Transverse colon (tissue), 4 donors: Measurements from ENCODE around the gene IMMP2L. TPM values are rescaled to one million over a fixed set of nuclear protein-coding genes. Genes with fewer than 3 reads are reported as not detected.

Source experiments
- DNase-seq: peaks from one replicate; pipeline ENCODE4 v3.0.0-alpha.2; 2019
- H3K27ac ChIP-seq, 4 donors: fragments of 200-600 bp; sonication (generic); 2 replicates each; pipeline ENCODE4 v1.5.1; 2016 to 2018; ENCODE audit warnings: inconsistent platforms in 4 of 4
- H3K27me3 ChIP-seq: fragments of 200-600 bp; sonication (generic); 2 replicates; pipeline ENCODE4 v1.5.1; 2017; ENCODE audit warnings: inconsistent platforms
- H3K36me3 ChIP-seq, 4 donors: fragments of 200-600 bp; sonication (generic); 2 replicates each; pipeline ENCODE4 v1.5.1; 2017 to 2019; ENCODE audit warnings: inconsistent platforms in 4 of 4
- H3K4me1 ChIP-seq, 4 donors: fragments of 200-600 bp; sonication (generic); 2 replicates each; pipeline ENCODE4 v1.5.1; 2017 to 2020; ENCODE audit warnings: inconsistent platforms in 4 of 4
- H3K4me3 ChIP-seq, 4 donors: fragments of 200-600 bp; sonication (generic); 1 replicate in 1 of 4; 2 replicates in 3 of 4; pipeline versions ENCODE4 v1.5.1 to v1.6.1; 2017 to 2019; ENCODE audit warnings: inconsistent platforms in 4 of 4
- H3K9me3 ChIP-seq, 2 donors: fragments of 200-600 bp; sonication (generic); 2 replicates each; pipeline ENCODE4 v1.5.1; 2017 to 2019; ENCODE audit warnings: inconsistent platforms in 2 of 2
- EP300 ChIP-seq: sonication (generic); formaldehyde crosslinking; IDR thresholded peaks from one replicate; pipeline ENCODE4 v1.6.1; 2017; ENCODE audit warnings: antibody characterized with exemption, low read depth
- POLR2A ChIP-seq: fragments of 450-650 bp; IDR thresholded peaks from one replicate; pipeline ENCODE4 v1.6.1; 2016; ENCODE audit warnings: antibody characterized with exemption, mild to moderate bottlenecking, moderate library complexity
- POLR2AphosphoS5 ChIP-seq, 3 donors: sonication (generic); formaldehyde crosslinking; IDR thresholded peaks; one replicate each; pipeline ENCODE4 v1.6.1; 2016; ENCODE audit warnings: antibody characterized with exemption in 3 of 3
- WGBS, 2 donors: methylation state at CpG; one replicate each; pipeline ENCODE4 v1.1.5; 2018; ENCODE audit warnings: low coverage in 1 of 2; 5-methylcytosine and 5-hydroxymethylcytosine counted together
- in situ Hi-C, 4 donors: fragments of 200-750 bp; cut with MboI; loops; one replicate each; pipeline versions ENCODE4 v1.15.0 to v1.15.1; 2017; ENCODE audit warnings: low sequenced_read_pairs in 3 of 4, low pct_ligation_motif_present in 1 of 4, low pct_unique_long_range_greater_than_20kb in 1 of 4
- intact Hi-C: fragments of 100-400 bp; cut with DNase I; formaldehyde crosslinking; loops from one replicate; pipeline ENCODE4 v1.15.1; 2023; ENCODE audit warnings: low total_unique reads
- total RNA-seq, 4 donors: library from RNA; depleted of rRNA; stranded (reverse); fragments of >200 nt; gene quantifications; one replicate each; pipeline ENCODE4 v1.1.0, GENCODE V29; 2016
- TF ChIP-seq, protein P1 (sequence below), 5 experiments: fragments of 200-600 bp in 3 of 5; fragments of 450-650 bp in 2 of 5; sonication (generic) in 3 of 5; IDR thresholded peaks; 1 replicate in 2 of 5; 2 replicates in 3 of 5; pipeline ENCODE4 v1.5.1; 2016 to 2017; ENCODE audit warnings: antibody characterized with exemption in 5 of 5, inconsistent platforms in 3 of 5, mild to moderate bottlenecking in 2 of 5, moderate library complexity in 1 of 5

IMMP2L gene
- total RNA-seq, 4 donors from 2014 or later: 8.6 to 69.6 (median 10.9) TPM

DNA sequence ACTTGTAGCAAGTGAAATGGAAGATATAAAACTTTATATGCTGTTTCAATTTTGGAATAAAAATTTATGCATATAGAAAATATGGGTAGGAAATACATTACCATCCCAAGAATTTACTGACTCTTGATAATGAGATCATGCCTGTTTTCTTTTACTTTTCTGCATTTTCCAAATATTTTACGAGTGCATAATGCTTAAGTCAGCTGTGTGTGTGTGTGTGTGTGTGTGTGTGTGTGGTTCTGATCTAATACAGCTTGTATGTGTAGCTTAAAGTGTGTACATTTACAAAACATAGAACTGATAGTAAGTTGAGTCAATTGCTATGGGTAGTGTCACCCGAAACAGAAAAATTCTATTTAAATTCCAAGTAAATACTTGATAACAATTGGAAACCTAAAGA, 787.2 kb downstream of the IMMP2L start:
- Histone ChIP-seq H3K4me3 (no peak overlapping the region), H3K27ac (no peak overlapping the region), H3K4me1 (no peaks in the 10 kb centered on the region), H3K27me3 (no peaks in the 10 kb centered on the region), H3K9me3 (no peaks in the 10 kb centered on the region), H3K36me3 (no peaks in the 10 kb centered on the region)
- WGBS, 2 donors: 87 to 89% methylated on average over 2 of the region's 2 CpGs
- TF ChIP-seq EP300 (no peak), POLR2AphosphoS5 (IDR thresholded peaks at IDR 0.05) (no peak)
- no peak for DNase-seq
- intact Hi-C loops (no loop called here), in situ Hi-C loops (no loop called here)

DNA sequence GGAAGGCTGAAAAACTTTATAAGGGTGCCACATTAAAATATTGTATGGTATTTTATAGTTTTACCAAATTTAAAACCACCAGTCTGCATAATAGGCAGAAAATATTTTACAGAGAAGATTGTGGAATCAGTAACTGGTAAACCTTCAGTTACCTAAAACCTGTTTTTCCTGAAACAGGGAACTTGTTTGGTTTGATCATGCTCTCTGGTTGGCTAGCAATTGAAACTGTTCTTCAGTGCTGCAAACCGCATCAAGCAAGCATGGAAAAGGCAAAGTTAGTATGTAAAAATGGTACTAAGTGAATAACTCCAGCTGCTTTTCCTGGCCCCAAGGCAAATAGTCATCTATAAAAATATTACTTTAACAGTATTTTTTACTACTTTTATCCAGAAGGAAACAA, 788.2 kb downstream of the IMMP2L start:
- Histone ChIP-seq H3K4me3 (no peak overlapping the region), H3K27me3 (no peaks in the 10 kb centered on the region), H3K9me3 (no peaks in the 10 kb centered on the region), H3K4me1 (no peaks in the 10 kb centered on the region), H3K27ac (no peak overlapping the region), H3K36me3 (no peaks in the 10 kb centered on the region)
- DNase-seq: no peak
- intact Hi-C loops (no loop called here), in situ Hi-C loops (no loop called here)
- no peak for TF ChIP-seq POLR2AphosphoS5 (IDR thresholded peaks at IDR 0.05)
- TF ChIP-seq POLR2A: no peak
- TF ChIP-seq, protein P1, sequence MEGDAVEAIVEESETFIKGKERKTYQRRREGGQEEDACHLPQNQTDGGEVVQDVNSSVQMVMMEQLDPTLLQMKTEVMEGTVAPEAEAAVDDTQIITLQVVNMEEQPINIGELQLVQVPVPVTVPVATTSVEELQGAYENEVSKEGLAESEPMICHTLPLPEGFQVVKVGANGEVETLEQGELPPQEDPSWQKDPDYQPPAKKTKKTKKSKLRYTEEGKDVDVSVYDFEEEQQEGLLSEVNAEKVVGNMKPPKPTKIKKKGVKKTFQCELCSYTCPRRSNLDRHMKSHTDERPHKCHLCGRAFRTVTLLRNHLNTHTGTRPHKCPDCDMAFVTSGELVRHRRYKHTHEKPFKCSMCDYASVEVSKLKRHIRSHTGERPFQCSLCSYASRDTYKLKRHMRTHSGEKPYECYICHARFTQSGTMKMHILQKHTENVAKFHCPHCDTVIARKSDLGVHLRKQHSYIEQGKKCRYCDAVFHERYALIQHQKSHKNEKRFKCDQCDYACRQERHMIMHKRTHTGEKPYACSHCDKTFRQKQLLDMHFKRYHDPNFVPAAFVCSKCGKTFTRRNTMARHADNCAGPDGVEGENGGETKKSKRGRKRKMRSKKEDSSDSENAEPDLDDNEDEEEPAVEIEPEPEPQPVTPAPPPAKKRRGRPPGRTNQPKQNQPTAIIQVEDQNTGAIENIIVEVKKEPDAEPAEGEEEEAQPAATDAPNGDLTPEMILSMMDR (IDR thresholded peaks at IDR 0.05): no peak
- TF ChIP-seq EP300: no peak
- WGBS, 2 donors: 53 to 75% methylated on average over 1 of the region's 1 CpG

DNA sequence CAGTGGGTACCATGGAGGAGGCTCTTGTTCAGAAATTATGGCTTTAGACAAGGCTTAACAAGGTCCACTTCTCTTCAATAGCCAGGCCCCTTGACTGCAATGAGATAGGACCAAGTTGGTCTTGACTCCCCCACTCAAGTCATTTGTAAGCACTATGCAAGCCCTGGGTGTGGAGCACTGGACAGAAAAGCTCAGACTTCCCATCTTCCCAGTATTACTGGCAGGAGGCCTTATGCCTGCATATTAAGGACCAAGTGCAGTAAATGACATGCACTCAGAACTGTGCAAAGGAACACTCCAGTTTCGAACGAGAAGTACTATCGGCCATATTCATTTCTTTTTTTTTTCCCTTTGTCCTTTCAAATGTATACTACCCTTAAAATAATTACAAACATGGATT, 789.7 kb downstream of the IMMP2L start:
- Histone ChIP-seq H3K36me3 (no peaks in the 10 kb centered on the region), H3K27ac (no peak overlapping the region), H3K27me3 (no peaks in the 10 kb centered on the region), H3K4me1 (no peaks in the 10 kb centered on the region), H3K4me3 (no peak overlapping the region), H3K9me3 (no peaks in the 10 kb centered on the region)
- in situ Hi-C loops: no loop called here
- DNase-seq: no peak
- intact Hi-C loops: no loop called here
- 93 to 97% methylated on average over 3 of the region's 3 CpGs for WGBS, 2 donors
- TF ChIP-seq POLR2A (no peak), POLR2AphosphoS5 (IDR thresholded peaks at IDR 0.05) (no peak), EP300 (no peak)
- TF ChIP-seq, protein P1 (IDR thresholded peaks at IDR 0.05): no peak

DNA sequence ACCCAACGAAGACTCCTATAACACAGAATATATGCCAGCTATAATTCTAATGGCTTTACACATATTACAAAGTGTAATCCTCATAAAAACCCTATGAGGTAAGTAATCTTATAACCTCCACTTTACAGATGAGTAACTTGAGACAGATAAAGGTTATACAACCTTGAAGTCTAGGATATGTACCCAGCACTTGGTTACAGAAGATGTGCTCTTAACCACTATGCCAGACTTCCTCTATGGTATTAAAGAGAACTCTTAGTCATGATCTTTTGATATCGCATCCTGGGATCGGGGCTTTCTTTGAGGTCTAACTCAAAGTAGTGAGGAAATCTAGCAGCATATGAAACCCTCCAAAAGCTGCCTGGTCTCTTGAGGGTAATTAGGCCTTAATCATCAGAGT, 790.6 kb downstream of the IMMP2L start:
- Histone ChIP-seq H3K9me3 (no peaks in the 10 kb centered on the region), H3K36me3 (no peaks in the 10 kb centered on the region), H3K27ac (no peak overlapping the region), H3K4me1 (no peaks in the 10 kb centered on the region), H3K4me3 (no peak overlapping the region), H3K27me3 (no peaks in the 10 kb centered on the region)
- TF ChIP-seq, protein P1 (IDR thresholded peaks at IDR 0.05): no peak
- TF ChIP-seq POLR2A (no peak), EP300 (no peak), POLR2AphosphoS5 (IDR thresholded peaks at IDR 0.05) (no peak)
- intact Hi-C loops: no loop called here
- DNase-seq: no peak
- in situ Hi-C loops: no loop called here
- 94 to 95% methylated on average over 3 of the region's 3 CpGs for WGBS, 2 donors

DNA sequence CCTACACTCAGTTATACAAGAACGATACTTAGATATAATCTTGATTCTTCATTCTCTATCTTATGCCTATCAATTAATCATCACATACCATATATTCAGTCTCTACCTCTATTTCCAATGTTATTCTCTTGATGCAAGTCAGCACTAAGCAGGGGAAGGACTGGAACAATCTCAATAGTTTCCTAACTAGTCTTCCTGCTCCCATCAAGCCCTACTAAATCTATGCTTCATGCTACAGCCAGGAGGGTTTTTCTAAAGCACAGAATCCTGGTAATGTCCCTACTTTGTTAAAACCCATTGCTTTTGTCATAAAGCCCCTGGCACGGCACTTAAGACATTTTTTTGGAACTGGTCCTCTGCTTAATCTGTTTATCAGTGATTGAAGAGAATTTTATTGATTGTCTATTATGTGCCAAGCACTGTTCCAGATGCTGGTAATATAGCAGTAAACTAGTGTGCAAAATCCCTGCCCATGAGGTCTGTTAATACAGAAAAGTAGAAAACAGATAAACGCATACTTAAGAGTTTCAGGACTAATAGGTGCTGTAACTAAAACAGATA, 794.7 kb downstream of the IMMP2L start:
- no peak for TF ChIP-seq EP300
- TF ChIP-seq, protein P1 (IDR thresholded peaks at IDR 0.05): no peak
- no peak for TF ChIP-seq POLR2AphosphoS5 (IDR thresholded peaks at IDR 0.05)
- no peak for TF ChIP-seq POLR2A

More for the DNA sequence above, 794.7 kb downstream of the IMMP2L start:
- intact Hi-C loops (no loop called here), in situ Hi-C loops (no loop called here)
- Histone ChIP-seq H3K27me3 (no peaks in the 10 kb centered on the region), H3K4me1 (no peaks in the 10 kb centered on the region), H3K9me3 (no peaks in the 10 kb centered on the region), H3K27ac (no peak overlapping the region), H3K4me3 (no peak overlapping the region), H3K36me3 (no peaks in the 10 kb centered on the region)
- 85 to 97% methylated on average over 2 to 3 of the region's 3 CpGs for WGBS, 2 donors
- DNase-seq: no peak
